Fibroblast of skin of scalp (primary cell): Measurements from ENCODE around the gene MGST1. TPM values are rescaled to one million over a fixed set of nuclear protein-coding genes. Genes with fewer than 3 reads are reported as not detected.

Experiments
- DNase-seq: peaks from one replicate; pipeline ENCODE4 v3.0.0-alpha.2; 2013
- polyA plus RNA-seq, 2 experiments: library from polyadenylated mRNA; unstranded; fragments of 120-200 nt; gene quantifications; one replicate each; pipeline ENCODE4 v1.2.1, GENCODE V29; 2013; ENCODE audit not compliant: insufficient read length in 2 of 2

The MGST1 gene
- polyA plus RNA-seq (2013, experiment 1 of 2; ENCODE audit: insufficient read length) = 40.3 TPM
- polyA plus RNA-seq (2013, experiment 2 of 2; ENCODE audit: insufficient read length) = 41.9 TPM

GRCh38 chr12:16347391-16348298 lies at the start of gene MGST1:
TSS of gene MGST1 (plus strand) at chr12:16347645. CDS start at chr12:16354253, 6,608 bp downstream.
- peak; percentile 43 for DNase-seq

- peak; percentile 9 for DNase-seq
Measured at GRCh38 chr12:16299403-16299802, 48.0 kb upstream of the MGST1 start.

- peak; percentile 22 for DNase-seq
Measured at GRCh38 chr12:16300122-16300521, 47.3 kb upstream of the MGST1 start.

GRCh38 chr12:16300736-16301135 lies 46.7 kb upstream of the MGST1 start:
- DNase-seq = no peak

- no peak for DNase-seq
Measured at GRCh38 chr12:16303939-16304338, 43.5 kb upstream of the MGST1 start.

GRCh38 chr12:16307856-16308475 lies 39.5 kb upstream of the MGST1 start:
- no peak for DNase-seq

GRCh38 chr12:16310934-16311333 lies 36.5 kb upstream of the MGST1 start:
- DNase-seq = no peak

- peak; percentile 56 for DNase-seq
Measured at GRCh38 chr12:16323010-16323409, 24.4 kb upstream of the MGST1 start.

- no peak for DNase-seq
Measured at GRCh38 chr12:16323638-16324037, 23.8 kb upstream of the MGST1 start.

- DNase-seq = no peak
Measured at GRCh38 chr12:16324272-16324671, 23.2 kb upstream of the MGST1 start.

GRCh38 chr12:16324772-16325171 lies 22.7 kb upstream of the MGST1 start:
- no peak for DNase-seq

- no peak for DNase-seq
Measured at GRCh38 chr12:16325426-16325825, 22.0 kb upstream of the MGST1 start.

- no peak for DNase-seq
Measured at GRCh38 chr12:16327963-16328362, 19.5 kb upstream of the MGST1 start.

- no peak for DNase-seq
Measured at GRCh38 chr12:16329594-16329993, 17.9 kb upstream of the MGST1 start.

GRCh38 chr12:16330560-16330959 lies 16.9 kb upstream of the MGST1 start:
- no peak for DNase-seq

- no peak for DNase-seq
Measured at GRCh38 chr12:16331998-16332397, 15.4 kb upstream of the MGST1 start.

- DNase-seq = no peak
Measured at GRCh38 chr12:16335838-16336237, 11.6 kb upstream of the MGST1 start.

- DNase-seq = no peak
Measured at GRCh38 chr12:16344269-16344668, 3.2 kb upstream of the MGST1 start.

GRCh38 chr12:16345105-16345504 lies 2.3 kb upstream of the MGST1 start:
- no peak for DNase-seq

GRCh38 chr12:16346958-16347357 lies 487 bp upstream of the MGST1 start:
- DNase-seq = no peak

GRCh38 chr12:16348435-16349130 lies 1.1 kb downstream of the MGST1 start:
- no peak for DNase-seq

- peak; percentile 86 for DNase-seq
Measured at GRCh38 chr12:16349131-16349460, 1.7 kb downstream of the MGST1 start.

GRCh38 chr12:16350682-16351081 lies 3.2 kb downstream of the MGST1 start:
- DNase-seq = peak; percentile 81
